Erythroblast (primary cell): ENCODE results near the gene C9orf85.

ENCODE experiments used
- GATA1 ChIP-seq: IDR thresholded peaks from 2 replicates; pipeline ENCODE4 v1.6.1; 2011; ENCODE audit warnings: low read depth, mild to moderate bottlenecking, control low read depth, low read length, moderate library complexity
- POLR2A ChIP-seq: IDR thresholded peaks from 2 replicates; pipeline ENCODE4 v1.6.1; 2011; ENCODE audit warnings: mild to moderate bottlenecking, low read length

- no peak for TF ChIP-seq POLR2A
- TF ChIP-seq GATA1 = no peak
Measured at GRCh38 chr9:71937070-71937625, 25.7 kb downstream of the C9orf85 start.
